Measurements from ENCODE around the gene ABCA3.

- TF ChIP-seq CTCF (IDR thresholded peaks at IDR 0.05) (no peak), EP300 (IDR thresholded peaks at IDR 0.05) (no peak)
Measured at GRCh38 chr16:2308089-2308962, 32.2 kb downstream of the ABCA3 start.

Measured in tibial nerve (tissue), 4 donors.